ENCODE data around the gene DGCR6L. TPM values are rescaled to one million over a fixed set of nuclear protein-coding genes. Genes with fewer than 3 reads are reported as not detected.

DGCR6L gene
- total RNA-seq, 1 experiment from 2014 or later: 68.5 TPM

DNA sequence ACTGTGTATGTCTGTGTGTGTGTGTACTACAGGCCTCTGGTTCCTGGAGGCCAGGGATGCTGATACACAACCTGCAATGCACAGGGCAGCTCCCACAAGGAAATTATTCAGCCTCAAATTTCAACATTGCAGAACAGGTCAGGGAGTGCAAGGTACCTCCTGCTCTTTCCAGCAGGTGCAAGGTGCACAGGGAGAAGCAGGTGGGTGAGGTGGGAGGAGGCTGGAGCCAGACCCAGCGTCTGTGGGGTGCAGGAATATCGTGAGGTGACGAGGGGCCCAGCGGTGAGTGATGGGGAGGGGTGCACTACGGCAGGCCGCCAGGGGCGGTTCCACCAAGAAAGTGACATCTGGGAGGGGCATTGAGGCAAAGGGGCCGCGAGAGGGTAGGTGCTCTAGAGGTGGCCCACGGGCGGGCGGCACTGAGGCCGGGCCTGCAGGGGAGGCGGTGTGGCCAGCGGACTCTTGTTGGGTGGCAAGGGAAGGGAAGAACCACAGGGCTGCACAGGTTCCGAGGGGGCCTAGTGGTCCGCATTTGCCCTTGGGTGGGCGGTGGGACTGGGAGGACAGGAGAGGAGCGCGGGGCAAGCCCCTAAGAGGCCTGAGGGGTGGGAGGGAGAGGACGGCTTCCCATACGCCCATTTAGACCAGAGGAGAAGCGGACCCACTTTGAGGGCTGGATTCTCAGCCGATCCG, 21.6 kb downstream of the DGCR6L start:
- ChIA-PET CTCF (interaction anchor here (0.6 to 2.0 kb wide), 13 partner anchors 19 to 210 kb away, joined by 3 to 14 read pairs (median 4); partner anchors contain the start of gene DGCR6L), POLR2A (interaction anchor here (0.9 kb wide), 1 partner anchor 54 kb away, joined by 3 read pairs; no protein-coding TSS in a partner anchor)
- ATAC-seq: peak; percentile 4
- Mint-ChIP-seq H3K27me3 (ENCODE audit: low read depth) (peaks cover 53% of the 10 kb centered on the region), H3K4me3 (peak overlapping the region; percentile 65), H3K9me3 (no peaks in the 10 kb centered on the region), H3K27ac (no peak overlapping the region), H3K4me1 (peaks cover 6% of the 10 kb centered on the region; the same call in 1 of the 2 replicates), H3K36me3 (no peaks in the 10 kb centered on the region)
- TF ChIP-seq, protein P1, sequence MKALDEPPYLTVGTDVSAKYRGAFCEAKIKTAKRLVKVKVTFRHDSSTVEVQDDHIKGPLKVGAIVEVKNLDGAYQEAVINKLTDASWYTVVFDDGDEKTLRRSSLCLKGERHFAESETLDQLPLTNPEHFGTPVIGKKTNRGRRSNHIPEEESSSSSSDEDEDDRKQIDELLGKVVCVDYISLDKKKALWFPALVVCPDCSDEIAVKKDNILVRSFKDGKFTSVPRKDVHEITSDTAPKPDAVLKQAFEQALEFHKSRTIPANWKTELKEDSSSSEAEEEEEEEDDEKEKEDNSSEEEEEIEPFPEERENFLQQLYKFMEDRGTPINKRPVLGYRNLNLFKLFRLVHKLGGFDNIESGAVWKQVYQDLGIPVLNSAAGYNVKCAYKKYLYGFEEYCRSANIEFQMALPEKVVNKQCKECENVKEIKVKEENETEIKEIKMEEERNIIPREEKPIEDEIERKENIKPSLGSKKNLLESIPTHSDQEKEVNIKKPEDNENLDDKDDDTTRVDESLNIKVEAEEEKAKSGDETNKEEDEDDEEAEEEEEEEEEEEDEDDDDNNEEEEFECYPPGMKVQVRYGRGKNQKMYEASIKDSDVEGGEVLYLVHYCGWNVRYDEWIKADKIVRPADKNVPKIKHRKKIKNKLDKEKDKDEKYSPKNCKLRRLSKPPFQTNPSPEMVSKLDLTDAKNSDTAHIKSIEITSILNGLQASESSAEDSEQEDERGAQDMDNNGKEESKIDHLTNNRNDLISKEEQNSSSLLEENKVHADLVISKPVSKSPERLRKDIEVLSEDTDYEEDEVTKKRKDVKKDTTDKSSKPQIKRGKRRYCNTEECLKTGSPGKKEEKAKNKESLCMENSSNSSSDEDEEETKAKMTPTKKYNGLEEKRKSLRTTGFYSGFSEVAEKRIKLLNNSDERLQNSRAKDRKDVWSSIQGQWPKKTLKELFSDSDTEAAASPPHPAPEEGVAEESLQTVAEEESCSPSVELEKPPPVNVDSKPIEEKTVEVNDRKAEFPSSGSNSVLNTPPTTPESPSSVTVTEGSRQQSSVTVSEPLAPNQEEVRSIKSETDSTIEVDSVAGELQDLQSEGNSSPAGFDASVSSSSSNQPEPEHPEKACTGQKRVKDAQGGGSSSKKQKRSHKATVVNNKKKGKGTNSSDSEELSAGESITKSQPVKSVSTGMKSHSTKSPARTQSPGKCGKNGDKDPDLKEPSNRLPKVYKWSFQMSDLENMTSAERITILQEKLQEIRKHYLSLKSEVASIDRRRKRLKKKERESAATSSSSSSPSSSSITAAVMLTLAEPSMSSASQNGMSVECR (CRISPR knock-in tag; IDR thresholded peaks at IDR 0.05; ENCODE audit: borderline replicate concordance): peak; percentile 18; the same call in 1 of the 2 replicates
- TF ChIP-seq KAT7 (CRISPR knock-in tag; IDR thresholded peaks at IDR 0.05; ENCODE audit: borderline replicate concordance): no peak
- peak; percentile 51 for DNase-seq (ENCODE audit: low spot score)

DNA sequence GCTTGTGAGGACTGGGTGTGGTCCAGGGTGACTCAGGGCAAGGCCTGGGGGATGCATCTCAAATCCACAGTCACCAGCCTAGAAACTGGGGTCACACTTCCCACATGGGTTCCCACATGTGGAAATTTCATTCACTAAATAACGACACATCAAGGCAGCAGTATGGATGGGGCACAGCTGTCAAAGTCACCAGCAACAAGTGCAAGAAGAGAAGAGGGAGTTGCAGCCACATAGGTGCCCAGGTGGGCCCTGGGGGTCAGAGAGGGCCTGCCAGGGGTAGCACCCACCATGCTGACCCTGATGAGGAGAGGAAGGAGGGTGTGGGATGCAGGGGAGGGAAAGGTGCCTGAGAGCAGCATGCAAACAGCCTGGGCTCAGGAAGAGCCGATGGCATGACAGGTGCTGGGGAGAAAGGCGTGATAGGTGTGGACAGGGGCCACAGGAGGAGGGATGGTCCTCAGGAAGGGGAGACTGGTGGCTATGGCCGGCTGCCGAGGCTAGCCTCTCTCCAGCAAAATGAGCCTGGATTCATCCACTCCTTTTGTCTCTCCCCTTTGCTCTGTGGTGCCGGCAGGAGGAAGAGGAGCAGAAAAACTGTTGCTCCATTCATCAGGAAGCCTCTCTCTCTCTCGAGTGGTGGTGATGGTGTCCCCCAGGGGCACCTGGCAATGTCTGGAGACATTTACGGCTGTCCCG, 22.3 kb downstream of the DGCR6L start:
- Mint-ChIP-seq H3K27me3 (ENCODE audit: low read depth) (peaks cover 50% of the 10 kb centered on the region), H3K27ac (no peak overlapping the region)

DNA sequence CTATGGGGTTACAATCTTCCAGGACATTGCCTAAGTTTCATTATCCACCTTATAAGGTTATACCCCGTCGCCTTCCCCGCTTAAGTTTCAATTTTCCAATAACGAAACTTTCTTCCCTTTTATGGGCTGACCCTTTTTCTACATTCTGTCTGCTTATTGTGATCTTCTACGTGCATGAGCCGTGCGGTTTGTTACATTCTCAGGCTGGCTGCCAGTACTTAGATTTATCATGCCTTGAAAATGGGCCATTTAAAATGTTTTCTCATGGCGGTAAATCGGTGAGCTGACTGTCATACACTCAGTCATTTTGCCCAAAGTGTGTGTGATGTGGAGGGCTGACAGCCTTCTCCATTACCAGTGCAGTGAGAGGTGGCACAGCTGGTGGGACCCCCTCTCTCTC, 23.3 kb downstream of the DGCR6L start:
- CTCF ChIA-PET: interaction anchor here (0.7 to 1.9 kb wide), 3 partner anchors 38 to 140 kb away, joined by 4 to 7 read pairs (median 4); no protein-coding TSS in a partner anchor
- H3K36me3 Mint-ChIP-seq: no peaks in the 10 kb centered on the region
- H3K4me1 Mint-ChIP-seq: peaks cover 6% of the 10 kb centered on the region; the same call in 1 of the 2 replicates
- H3K4me3 Mint-ChIP-seq: no peak overlapping the region
- H3K27me3 Mint-ChIP-seq (ENCODE audit: low read depth): peaks cover 42% of the 10 kb centered on the region
- POLR2A ChIA-PET: no interaction called here
- ATAC-seq (no peak), DNase-seq (ENCODE audit: low spot score) (no peak)
- no peaks in the 10 kb centered on the region for H3K9me3 Mint-ChIP-seq
- H3K27ac Mint-ChIP-seq: no peak overlapping the region
- TF ChIP-seq NR3C1 (CRISPR knock-in tag; conservative IDR thresholded peaks at IDR 0.05; ENCODE audit: low read depth): no peak
- TF ChIP-seq, protein P2, sequence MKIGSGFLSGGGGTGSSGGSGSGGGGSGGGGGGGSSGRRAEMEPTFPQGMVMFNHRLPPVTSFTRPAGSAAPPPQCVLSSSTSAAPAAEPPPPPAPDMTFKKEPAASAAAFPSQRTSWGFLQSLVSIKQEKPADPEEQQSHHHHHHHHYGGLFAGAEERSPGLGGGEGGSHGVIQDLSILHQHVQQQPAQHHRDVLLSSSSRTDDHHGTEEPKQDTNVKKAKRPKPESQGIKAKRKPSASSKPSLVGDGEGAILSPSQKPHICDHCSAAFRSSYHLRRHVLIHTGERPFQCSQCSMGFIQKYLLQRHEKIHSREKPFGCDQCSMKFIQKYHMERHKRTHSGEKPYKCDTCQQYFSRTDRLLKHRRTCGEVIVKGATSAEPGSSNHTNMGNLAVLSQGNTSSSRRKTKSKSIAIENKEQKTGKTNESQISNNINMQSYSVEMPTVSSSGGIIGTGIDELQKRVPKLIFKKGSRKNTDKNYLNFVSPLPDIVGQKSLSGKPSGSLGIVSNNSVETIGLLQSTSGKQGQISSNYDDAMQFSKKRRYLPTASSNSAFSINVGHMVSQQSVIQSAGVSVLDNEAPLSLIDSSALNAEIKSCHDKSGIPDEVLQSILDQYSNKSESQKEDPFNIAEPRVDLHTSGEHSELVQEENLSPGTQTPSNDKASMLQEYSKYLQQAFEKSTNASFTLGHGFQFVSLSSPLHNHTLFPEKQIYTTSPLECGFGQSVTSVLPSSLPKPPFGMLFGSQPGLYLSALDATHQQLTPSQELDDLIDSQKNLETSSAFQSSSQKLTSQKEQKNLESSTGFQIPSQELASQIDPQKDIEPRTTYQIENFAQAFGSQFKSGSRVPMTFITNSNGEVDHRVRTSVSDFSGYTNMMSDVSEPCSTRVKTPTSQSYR (CRISPR knock-in tag; IDR thresholded peaks at IDR 0.05): no peak
- TF ChIP-seq, protein P3, sequence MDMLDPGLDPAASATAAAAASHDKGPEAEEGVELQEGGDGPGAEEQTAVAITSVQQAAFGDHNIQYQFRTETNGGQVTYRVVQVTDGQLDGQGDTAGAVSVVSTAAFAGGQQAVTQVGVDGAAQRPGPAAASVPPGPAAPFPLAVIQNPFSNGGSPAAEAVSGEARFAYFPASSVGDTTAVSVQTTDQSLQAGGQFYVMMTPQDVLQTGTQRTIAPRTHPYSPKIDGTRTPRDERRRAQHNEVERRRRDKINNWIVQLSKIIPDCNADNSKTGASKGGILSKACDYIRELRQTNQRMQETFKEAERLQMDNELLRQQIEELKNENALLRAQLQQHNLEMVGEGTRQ (CRISPR knock-in tag; IDR thresholded peaks at IDR 0.05): no peak
- TF ChIP-seq, protein P4, sequence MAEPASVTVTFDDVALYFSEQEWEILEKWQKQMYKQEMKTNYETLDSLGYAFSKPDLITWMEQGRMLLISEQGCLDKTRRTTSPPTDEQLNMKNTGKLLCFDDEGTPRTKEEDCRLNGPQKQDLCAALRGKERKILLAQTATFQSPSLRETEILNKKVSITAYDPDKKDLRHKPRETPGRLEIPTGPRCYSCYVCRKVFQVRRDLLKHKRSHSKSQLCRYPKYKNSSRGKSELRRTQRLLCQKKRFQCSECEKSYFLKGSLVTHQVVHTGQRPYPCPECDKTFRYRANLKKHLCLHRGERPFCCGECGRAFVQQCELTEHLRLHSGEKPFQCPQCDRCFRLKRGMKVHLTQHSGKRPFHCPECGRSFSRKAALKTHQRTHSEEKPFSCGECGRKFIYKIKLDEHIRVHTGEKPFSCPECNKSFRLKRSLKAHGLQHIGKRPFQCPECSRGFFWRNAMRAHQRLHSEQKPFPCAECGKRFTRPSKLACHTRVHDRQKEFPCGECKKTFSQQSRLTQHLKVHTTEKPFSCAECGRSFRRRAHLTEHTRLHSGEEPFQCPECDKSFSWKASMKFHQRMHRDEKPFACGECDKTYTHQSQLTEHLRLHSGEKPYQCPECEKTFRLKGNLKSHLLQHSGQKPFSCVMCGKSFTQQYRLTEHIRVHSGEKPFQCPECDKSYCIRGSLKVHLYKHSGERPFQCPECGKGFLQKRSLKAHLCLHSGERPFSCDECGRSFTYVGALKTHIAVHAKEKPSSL (CRISPR knock-in tag; conservative IDR thresholded peaks at IDR 0.05): no peak
- TF ChIP-seq GABPB1 (CRISPR knock-in tag; IDR thresholded peaks at IDR 0.05): no peak
- TF ChIP-seq, protein P5, sequence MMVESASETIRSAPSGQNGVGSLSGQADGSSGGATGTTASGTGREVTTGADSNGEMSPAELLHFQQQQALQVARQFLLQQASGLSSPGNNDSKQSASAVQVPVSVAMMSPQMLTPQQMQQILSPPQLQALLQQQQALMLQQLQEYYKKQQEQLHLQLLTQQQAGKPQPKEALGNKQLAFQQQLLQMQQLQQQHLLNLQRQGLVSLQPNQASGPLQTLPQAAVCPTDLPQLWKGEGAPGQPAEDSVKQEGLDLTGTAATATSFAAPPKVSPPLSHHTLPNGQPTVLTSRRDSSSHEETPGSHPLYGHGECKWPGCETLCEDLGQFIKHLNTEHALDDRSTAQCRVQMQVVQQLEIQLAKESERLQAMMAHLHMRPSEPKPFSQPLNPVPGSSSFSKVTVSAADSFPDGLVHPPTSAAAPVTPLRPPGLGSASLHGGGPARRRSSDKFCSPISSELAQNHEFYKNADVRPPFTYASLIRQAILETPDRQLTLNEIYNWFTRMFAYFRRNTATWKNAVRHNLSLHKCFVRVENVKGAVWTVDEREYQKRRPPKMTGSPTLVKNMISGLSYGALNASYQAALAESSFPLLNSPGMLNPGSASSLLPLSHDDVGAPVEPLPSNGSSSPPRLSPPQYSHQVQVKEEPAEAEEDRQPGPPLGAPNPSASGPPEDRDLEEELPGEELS (CRISPR knock-in tag; IDR thresholded peaks at IDR 0.05): no peak

More for the DNA sequence above, 22.3 kb downstream of the DGCR6L start:
- Mint-ChIP-seq H3K4me3 (peak overlapping the region; percentile 65), H3K4me1 (peaks cover 6% of the 10 kb centered on the region; the same call in 1 of the 2 replicates), H3K9me3 (no peaks in the 10 kb centered on the region), H3K36me3 (no peaks in the 10 kb centered on the region)
- no peak for DNase-seq (ENCODE audit: low spot score)
- no peak for TF ChIP-seq NR2C2 (CRISPR knock-in tag; IDR thresholded peaks at IDR 0.05)
- TF ChIP-seq, protein P6, sequence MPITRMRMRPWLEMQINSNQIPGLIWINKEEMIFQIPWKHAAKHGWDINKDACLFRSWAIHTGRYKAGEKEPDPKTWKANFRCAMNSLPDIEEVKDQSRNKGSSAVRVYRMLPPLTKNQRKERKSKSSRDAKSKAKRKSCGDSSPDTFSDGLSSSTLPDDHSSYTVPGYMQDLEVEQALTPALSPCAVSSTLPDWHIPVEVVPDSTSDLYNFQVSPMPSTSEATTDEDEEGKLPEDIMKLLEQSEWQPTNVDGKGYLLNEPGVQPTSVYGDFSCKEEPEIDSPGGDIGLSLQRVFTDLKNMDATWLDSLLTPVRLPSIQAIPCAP (CRISPR knock-in tag; IDR thresholded peaks at IDR 0.05): no peak
- TF ChIP-seq ZNF263 (CRISPR knock-in tag; IDR thresholded peaks at IDR 0.05; ENCODE audit: low read depth): no peak
- TF ChIP-seq ZNF121 (CRISPR knock-in tag; IDR thresholded peaks at IDR 0.05): no peak
- TF ChIP-seq CREM (CRISPR knock-in tag; IDR thresholded peaks at IDR 0.05): no peak
- TF ChIP-seq, protein P7, sequence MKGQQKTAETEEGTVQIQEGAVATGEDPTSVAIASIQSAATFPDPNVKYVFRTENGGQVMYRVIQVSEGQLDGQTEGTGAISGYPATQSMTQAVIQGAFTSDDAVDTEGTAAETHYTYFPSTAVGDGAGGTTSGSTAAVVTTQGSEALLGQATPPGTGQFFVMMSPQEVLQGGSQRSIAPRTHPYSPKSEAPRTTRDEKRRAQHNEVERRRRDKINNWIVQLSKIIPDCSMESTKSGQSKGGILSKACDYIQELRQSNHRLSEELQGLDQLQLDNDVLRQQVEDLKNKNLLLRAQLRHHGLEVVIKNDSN (CRISPR knock-in tag; IDR thresholded peaks at IDR 0.05): no peak
- no peak for ATAC-seq
- CTCF ChIA-PET: no interaction called here
- POLR2A ChIA-PET: interaction anchor here (0.9 kb wide), 1 partner anchor 54 kb away, joined by 3 read pairs; no protein-coding TSS in a partner anchor

All from WTC11 (cell line).